NCI-H510A (cell line): ENCODE results near the gene CDH4.

Source experiments
- DNase-seq: peaks from one replicate; lab custom pipeline; 2025; lab: John Stamatoyannopoulos, UW

The CDH4 gene

DNA sequence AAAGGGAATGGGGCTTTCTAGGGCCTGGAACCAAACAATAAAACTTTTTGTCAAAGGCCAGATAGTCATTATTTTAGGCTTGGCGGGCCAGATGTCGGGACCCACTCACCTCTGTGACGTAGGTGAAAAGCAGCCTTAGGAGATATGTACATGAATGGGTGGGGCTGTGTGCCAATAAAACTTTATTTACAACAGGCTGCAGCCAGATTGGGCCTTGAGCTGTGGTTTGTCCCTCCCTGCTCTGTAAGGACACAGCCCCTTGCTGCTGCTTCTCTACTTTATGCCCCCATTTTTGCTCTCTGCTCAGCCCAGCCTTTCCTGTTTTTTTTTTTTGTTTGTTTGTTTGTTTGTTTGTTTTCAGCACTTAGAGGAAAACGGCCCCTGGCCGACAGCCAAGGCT is 32.7 kb downstream of the CDH4 start:
- no peak for DNase-seq

DNA sequence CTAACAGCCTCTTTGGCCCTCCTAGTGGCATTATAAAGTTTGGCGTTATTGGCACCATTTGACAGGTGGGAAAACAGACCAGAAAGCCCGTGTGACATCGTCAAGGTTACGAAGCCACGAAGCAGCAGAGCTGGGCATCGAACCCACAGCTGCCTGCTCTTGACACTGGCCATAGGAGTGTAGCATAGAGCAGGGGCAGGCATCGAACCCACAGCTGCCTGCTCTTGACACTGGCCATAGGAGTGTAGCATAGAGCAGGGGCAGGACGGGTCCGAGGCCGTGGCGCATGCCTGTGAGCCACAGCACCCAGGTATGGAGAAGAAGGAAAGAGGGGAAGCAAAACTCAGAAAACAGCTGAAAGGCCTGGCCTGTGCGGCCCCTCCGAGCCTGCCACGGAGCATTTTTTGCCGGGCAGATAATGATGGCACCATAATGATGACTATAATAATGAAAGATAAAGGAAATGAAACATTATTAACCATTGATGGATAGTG is 33.1 kb downstream of the CDH4 start:
- no peak for DNase-seq

DNA sequence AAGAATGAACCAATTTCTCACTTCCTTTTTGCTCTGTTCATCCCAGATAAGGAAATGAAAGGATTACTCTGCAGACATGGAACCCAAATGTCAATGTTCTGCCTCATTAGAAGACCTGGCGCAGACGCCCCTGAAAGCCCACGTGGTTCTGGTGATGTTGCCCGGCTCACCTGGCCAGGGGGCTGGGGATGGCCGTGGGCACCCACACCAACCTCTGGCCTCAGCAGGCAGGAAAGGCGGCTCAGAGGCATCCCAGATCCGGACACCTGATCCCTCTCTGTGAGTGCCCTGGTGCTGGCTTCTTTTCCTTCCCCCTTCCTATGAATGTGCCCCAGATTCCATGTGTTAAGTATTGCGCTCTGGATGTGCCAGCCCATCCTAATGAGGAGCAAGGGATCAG is 33.6 kb downstream of the CDH4 start:
- DNase-seq: no peak

DNA sequence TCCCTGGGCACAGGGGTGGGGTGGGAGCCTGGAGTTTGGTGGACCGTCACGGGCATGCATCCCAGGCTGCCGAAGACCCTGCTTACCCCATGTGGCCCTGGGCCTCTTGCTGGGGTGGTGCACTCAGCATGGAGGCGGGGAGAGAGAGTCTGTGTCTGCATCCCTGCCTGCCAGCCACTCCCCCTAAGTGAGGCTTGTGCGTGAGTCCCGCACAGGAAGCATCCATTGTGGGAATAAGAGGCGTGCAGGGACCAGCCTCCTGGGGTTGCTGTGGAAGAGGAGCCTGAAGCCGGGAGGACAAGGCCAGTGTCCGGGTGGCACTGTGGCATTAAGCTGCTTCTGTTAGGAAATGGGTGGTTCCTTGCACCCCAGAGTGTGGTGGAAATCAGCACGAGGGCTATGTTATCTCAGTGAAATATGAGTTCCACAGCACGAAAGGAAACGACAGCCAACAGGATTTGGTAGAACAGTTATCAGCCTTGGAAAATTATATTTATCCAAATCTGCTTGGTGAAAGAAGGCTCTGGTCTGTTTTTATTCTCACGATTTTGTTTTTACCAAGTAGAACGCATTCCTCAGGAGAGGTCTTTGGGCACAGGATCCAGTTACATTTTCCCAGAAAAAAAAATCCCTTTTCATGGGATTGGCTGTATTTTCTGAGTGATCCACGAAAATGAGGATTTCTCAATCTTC is 35.7 kb downstream of the CDH4 start:
- no peak for DNase-seq

- DNase-seq: no peak
Measured at GRCh38 chr20:61288331-61288784, 36.3 kb downstream of the CDH4 start.

DNA sequence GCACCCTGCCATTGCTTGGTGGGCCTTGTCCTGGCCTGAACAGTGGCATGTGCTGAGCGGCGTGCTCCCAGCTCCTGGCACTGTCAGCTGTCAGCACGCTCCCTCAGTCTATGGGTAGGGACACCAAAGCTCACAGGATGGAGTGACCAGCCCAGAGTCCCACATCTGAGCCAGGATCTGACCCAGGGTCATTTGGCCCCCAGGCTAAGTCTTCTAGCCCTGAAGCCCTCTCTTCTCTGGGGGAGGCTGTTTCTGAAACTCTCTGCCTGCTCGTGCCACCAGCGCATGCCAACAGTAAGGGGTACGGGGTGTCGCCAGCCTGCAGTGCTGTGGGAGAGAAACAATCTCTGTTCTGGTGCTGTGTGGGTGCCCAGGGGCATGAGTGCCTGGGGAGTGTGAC is 37.1 kb downstream of the CDH4 start:
- no peak for DNase-seq

GRCh38 chr20:61290721-61291120 is 38.7 kb downstream of the CDH4 start:
- no peak for DNase-seq

- DNase-seq: no peak
Measured at GRCh38 chr20:61291166-61291829, 39.2 kb downstream of the CDH4 start.

GRCh38 chr20:61292391-61292790 is 40.3 kb downstream of the CDH4 start:
- no peak for DNase-seq

- no peak for DNase-seq
Measured at GRCh38 chr20:61292821-61293612, 41.0 kb downstream of the CDH4 start.

GRCh38 chr20:61293951-61294350 is 41.9 kb downstream of the CDH4 start:
- no peak for DNase-seq

- no peak for DNase-seq
Measured at GRCh38 chr20:61295249-61295648, 43.2 kb downstream of the CDH4 start.

DNA sequence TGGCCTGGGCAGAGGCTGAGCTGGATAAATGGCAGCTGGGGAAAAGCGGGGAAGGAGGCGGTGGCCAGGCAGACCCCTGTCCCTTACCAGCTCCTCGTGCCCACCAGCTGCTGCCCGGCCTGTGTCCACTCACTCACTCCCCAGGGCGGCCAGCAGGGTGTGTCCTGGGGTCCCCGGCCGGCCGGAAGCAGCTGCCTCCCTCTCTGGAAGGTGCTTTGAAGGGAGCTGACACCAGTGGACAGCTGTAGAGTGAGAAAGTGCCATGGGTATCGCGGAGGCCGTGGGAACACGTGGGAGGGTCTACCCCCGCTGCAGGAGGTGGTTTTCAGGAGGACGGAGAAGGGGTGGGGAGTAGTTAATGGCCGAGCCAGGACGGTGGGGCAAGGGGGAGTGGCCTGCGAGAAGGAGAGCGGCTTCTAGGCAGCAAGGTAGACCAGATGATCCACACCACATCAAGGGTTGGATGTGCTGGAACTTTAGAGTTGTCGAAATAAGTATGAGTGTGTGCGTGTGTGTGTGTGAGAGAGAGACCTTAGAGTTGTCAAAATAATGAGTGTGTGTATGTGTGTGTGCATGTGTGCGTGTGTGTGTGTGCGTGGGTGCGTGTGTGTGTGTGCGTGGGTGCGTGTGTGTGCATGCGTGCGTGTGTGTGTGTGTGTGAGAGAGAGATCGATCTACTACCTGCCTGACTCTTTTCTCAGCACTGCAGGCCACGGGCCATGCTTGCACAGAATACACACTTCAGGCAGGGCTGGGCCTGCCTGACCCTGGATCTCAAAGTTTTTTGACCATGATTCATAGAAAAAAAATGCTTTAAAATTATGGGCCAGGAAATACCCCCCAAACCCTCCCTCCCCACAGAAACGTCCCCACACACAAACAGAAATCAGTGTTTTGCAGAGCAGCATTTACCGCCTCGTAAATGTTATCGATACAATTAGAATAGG is 43.9 kb downstream of the CDH4 start:
- no peak for DNase-seq

GRCh38 chr20:61296629-61297019 is 44.6 kb downstream of the CDH4 start:
- DNase-seq: no peak

DNA sequence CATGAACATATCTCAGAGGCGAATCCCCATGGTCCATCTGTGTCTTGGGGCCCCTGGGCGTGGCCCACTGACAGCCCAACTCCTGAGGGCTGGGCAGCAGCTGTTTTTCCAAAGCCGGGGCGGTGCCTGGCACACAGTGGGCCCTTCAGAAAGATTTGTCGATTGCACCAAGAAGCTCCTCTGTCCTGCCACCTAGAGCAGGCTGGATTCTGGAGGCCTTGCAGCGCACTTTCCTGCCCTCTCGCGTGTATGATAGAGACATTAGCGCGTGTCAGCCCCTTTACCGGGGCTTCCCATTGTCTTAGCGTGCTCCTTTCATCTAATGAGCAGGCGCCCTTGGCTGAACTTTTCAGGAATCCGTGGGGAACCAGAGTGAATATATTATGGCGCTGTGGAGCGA is 45.4 kb downstream of the CDH4 start:
- DNase-seq: no peak

GRCh38 chr20:61297986-61298385 is 45.9 kb downstream of the CDH4 start:
- no peak for DNase-seq

- no peak for DNase-seq
Measured at GRCh38 chr20:61298661-61299060, 46.6 kb downstream of the CDH4 start.

DNA sequence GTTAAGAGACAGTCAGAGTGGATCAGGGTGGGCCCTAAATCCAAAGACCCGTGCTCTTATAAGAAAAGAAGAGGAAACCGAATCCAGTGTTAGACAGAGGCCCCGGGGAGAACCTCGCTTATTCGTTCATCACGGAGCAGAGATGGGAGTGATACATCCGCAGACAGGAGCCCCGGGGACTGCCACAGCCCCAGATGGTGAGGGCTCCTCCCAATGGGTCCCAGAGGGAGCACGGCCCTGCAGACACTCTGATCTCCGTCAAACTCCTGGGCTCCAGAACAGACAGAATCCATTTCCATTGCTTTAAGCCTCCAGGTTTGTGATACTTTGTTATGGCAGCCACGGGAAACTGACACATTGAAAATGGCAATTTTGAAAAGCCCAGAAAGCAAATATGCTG is 47.0 kb downstream of the CDH4 start:
- DNase-seq: no peak

DNA sequence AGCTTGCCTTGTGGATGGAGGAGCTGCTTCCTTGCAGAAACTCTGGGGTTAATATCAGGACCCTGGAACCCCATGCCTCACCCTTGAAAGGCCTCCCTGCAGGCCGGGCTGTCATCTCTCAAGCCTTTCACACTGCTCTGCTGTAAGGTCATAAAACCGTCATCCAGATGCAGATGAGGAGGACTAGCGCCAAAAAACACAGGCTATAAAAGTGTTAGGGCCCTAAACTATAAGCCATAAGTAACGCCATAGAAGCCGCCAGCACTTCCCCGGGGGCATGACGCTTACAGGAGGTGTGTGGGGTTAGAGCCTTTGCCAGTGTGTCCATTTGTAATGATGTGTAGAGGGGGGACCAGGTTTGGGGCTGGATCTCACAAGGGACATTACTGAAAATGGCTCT is 47.6 kb downstream of the CDH4 start:
- DNase-seq: no peak

DNA sequence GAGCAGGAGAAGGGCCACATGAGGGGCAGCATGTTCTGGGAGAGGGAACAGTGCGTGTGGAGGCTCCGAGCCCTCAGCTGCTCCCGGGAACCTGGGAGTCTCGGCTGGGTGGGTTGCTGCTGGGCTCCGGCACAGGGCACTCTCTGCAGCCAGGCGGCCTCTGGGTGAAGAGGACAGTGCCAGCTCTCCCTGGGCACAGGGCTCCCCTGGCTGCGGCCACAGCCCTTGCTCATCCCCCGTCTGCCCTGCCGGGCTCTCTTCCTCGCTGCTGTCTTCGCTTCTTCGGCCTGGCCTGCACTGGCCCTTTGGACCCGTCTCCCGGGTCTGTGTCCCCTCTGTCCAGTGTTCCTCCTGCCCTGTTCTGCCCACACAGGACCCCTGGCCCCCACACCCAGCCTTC is 48.2 kb downstream of the CDH4 start:
- DNase-seq: no peak

DNA sequence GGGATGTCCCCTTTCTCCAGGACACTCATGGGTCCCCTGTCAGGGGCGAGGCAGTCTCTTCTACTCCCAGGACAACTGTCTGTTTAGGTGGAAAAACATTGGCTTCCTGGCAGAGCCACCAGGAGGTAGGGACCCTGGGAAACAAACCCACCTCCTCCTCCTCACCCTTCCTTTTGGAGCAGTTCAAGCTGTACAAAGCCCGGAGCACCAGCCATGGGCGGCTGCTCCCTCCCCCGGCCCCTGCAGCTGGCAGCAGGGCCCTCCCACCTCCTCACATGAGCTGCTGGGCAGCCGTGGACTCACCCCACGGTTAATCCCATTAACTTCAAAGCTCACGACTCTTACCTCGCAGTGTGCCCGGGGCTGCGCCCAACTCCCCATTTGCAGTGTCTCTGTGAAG is 48.6 kb downstream of the CDH4 start:
- DNase-seq: no peak
